ENCODE results near the gene RASL10A.

The RASL10A gene

GRCh38 chr22:29288837-29289236 is 26.7 kb downstream of the RASL10A start:
- no peak for ATAC-seq
- TF ChIP-seq ESRRG (CRISPR knock-in tag; IDR thresholded peaks at IDR 0.05) (no peak), ZFP3 (CRISPR knock-in tag; IDR thresholded peaks at IDR 0.05) (no peak), ZC3H10 (CRISPR knock-in tag; IDR thresholded peaks at IDR 0.05) (no peak), CREB5 (CRISPR knock-in tag; IDR thresholded peaks at IDR 0.05; ENCODE audit: low read depth) (no peak), CSRNP3 (CRISPR knock-in tag; IDR thresholded peaks at IDR 0.05) (no peak), PPARA (CRISPR knock-in tag; IDR thresholded peaks at IDR 0.05; ENCODE audit: borderline replicate concordance) (no peak), POU6F1 (CRISPR knock-in tag; IDR thresholded peaks at IDR 0.05; ENCODE audit: borderline replicate concordance, low read depth) (no peak), ZFP30 (CRISPR knock-in tag; IDR thresholded peaks at IDR 0.05) (no peak), OSR1 (CRISPR knock-in tag; IDR thresholded peaks at IDR 0.05) (no peak), RARB (CRISPR knock-in tag; IDR thresholded peaks at IDR 0.05) (no peak), SNAI2 (CRISPR knock-in tag; IDR thresholded peaks at IDR 0.05) (no peak), TOX (CRISPR knock-in tag; IDR thresholded peaks at IDR 0.05; ENCODE audit: borderline replicate concordance) (no peak), ZNF565 (CRISPR knock-in tag; conservative IDR thresholded peaks at IDR 0.05; ENCODE audit: low read depth) (no peak), ARNTL (CRISPR knock-in tag; IDR thresholded peaks at IDR 0.05; ENCODE audit: borderline replicate concordance, low read depth) (no peak)

GRCh38 chr22:29284196-29284595 is 31.3 kb downstream of the RASL10A start:
- no peak for ATAC-seq
- no peak for TF ChIP-seq RARB (CRISPR knock-in tag; IDR thresholded peaks at IDR 0.05)
- TF ChIP-seq ARNTL (CRISPR knock-in tag; IDR thresholded peaks at IDR 0.05; ENCODE audit: borderline replicate concordance, low read depth), result no peak
- no peak for TF ChIP-seq PPARA (CRISPR knock-in tag; IDR thresholded peaks at IDR 0.05; ENCODE audit: borderline replicate concordance)
- TF ChIP-seq POU6F1 (CRISPR knock-in tag; IDR thresholded peaks at IDR 0.05; ENCODE audit: borderline replicate concordance, low read depth), result no peak
- TF ChIP-seq ZFP3 (CRISPR knock-in tag; IDR thresholded peaks at IDR 0.05), result no peak
- TF ChIP-seq ZNF70 (CRISPR knock-in tag; IDR thresholded peaks at IDR 0.05), result no peak
- TF ChIP-seq PATZ1 (CRISPR knock-in tag; IDR thresholded peaks at IDR 0.05; ENCODE audit: borderline replicate concordance), result no peak
- TF ChIP-seq ZNF565 (CRISPR knock-in tag; conservative IDR thresholded peaks at IDR 0.05; ENCODE audit: low read depth), result no peak
- TF ChIP-seq ZNF8 (CRISPR knock-in tag; IDR thresholded peaks at IDR 0.05), result no peak
- TF ChIP-seq CREB5 (CRISPR knock-in tag; IDR thresholded peaks at IDR 0.05; ENCODE audit: low read depth), result no peak
- TF ChIP-seq TOX (CRISPR knock-in tag; IDR thresholded peaks at IDR 0.05; ENCODE audit: borderline replicate concordance), result no peak
- TF ChIP-seq BACH2 (CRISPR knock-in tag; IDR thresholded peaks at IDR 0.05; ENCODE audit: borderline replicate concordance), result no peak
- no peak for TF ChIP-seq CSDC2 (CRISPR knock-in tag; IDR thresholded peaks at IDR 0.05)
- no peak for TF ChIP-seq ISL1 (CRISPR knock-in tag; IDR thresholded peaks at IDR 0.05)
- TF ChIP-seq ESRRG (CRISPR knock-in tag; IDR thresholded peaks at IDR 0.05), result no peak
- TF ChIP-seq ZFP30 (CRISPR knock-in tag; IDR thresholded peaks at IDR 0.05), result no peak
- TF ChIP-seq SNAI2 (CRISPR knock-in tag; IDR thresholded peaks at IDR 0.05), result no peak
- no peak for TF ChIP-seq GLIS3 (CRISPR knock-in tag; IDR thresholded peaks at IDR 0.05)
- TF ChIP-seq TSHZ2 (CRISPR knock-in tag; IDR thresholded peaks at IDR 0.05), result no peak
- no peak for TF ChIP-seq TCF4 (CRISPR knock-in tag; IDR thresholded peaks at IDR 0.05; ENCODE audit: borderline replicate concordance)
